Measurements from ENCODE around the gene WSB1. TPM values are rescaled to one million over a fixed set of nuclear protein-coding genes. Genes with fewer than 3 reads are reported as not detected.

WSB1 gene
- total and polyA plus RNA-seq, 9 of the 15 experiments (the other 6 are each of a cell fraction or from before 2014, with no cell fraction given): 22.8 to 229 (median 81.1) TPM

GRCh38 chr17:27265333-27265732 is 28.6 kb upstream of the WSB1 start:
- H2AFZ ChIP-seq (ENCODE audit: low read depth, low read length): no peak overlapping the region
- DNase-seq (ENCODE audit: extremely low read depth in 1 of 4, low spot score in 3 of 4) (no peak), FAIRE-seq (no peak), ATAC-seq (no peak)
- TF ChIP-seq, protein P1, sequence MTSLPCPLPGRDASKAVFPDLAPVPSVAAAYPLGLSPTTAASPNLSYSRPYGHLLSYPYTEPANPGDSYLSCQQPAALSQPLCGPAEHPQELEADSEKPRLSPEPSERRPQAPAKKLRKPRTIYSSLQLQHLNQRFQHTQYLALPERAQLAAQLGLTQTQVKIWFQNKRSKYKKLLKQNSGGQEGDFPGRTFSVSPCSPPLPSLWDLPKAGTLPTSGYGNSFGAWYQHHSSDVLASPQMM (CRISPR knock-in tag; IDR thresholded peaks at IDR 0.05): no peak
- TF ChIP-seq CEBPG (CRISPR knock-in tag; IDR thresholded peaks at IDR 0.05) (no peak), CEBPG (tag; conservative IDR thresholded peaks at IDR 0.05 in 1 of 2, IDR thresholded peaks at IDR 0.05 in 1 of 2) (0 out of 4 replicates have a peak, but pooled peaks of 1 of the 2 experiments have one; percentile 22), PKNOX1 (IDR thresholded peaks at IDR 0.05) (peak; percentile 45; the same call in 1 of the 2 replicates)
- in situ Hi-C loops (cut with MboI): no loop called here
- no peak overlapping the region for H3K4me2 ChIP-seq (ENCODE audit: insufficient read depth, low read length)
- no peak overlapping the region for H3K4me3 ChIP-seq
- H3K36me3 ChIP-seq (ENCODE audit: control insufficient read depth, insufficient read depth, low read length): no peaks in the 10 kb centered on the region
- no peaks in the 10 kb centered on the region for H3K9me3 ChIP-seq (replicated peaks; ENCODE audit: control insufficient read depth, insufficient read depth, low read depth, low read length)
- no peaks in the 10 kb centered on the region for H3K27me3 ChIP-seq (ENCODE audit: control insufficient read depth in 2 of 2, insufficient read depth in 2 of 2, low read length in 2 of 2)
- CTCF ChIA-PET (ENCODE audit: low intra/inter-chr PET ratio): no interaction called here
- no peaks in the 10 kb centered on the region for H3K4me1 ChIP-seq (replicated peaks in 1 of 2; ENCODE audit: control insufficient read depth in 2 of 2, insufficient read depth in 2 of 2, low read length in 2 of 2)
- H3K79me2 ChIP-seq (ENCODE audit: control insufficient read depth, insufficient read depth, low read length): no peaks in the 10 kb centered on the region
- no peaks in the 10 kb centered on the region for H3K9me1 ChIP-seq (ENCODE audit: control insufficient read depth, insufficient read depth, low read length)
- intact Hi-C loops (cut with micrococcal nuclease): no loop called here
- POLR2A ChIA-PET: no interaction called here
- BruUV-seq (replicated peaks): no TSS peak
- no peak overlapping the region for H3K9ac ChIP-seq (ENCODE audit: insufficient read depth in 1 of 2, low read depth in 2 of 2, low read length in 2 of 2)
- H4K20me1 ChIP-seq (replicated peaks; ENCODE audit: control insufficient read depth, insufficient read depth, low read length): no peaks in the 10 kb centered on the region
- H3K27ac ChIP-seq (ENCODE audit: extremely low read depth, low read depth, low read length): no peak overlapping the region
- 27% methylated on average over 1 of the region's 1 CpG for WGBS (ENCODE audit: insufficient coverage, low coverage, missing lambda C conversion rate)

GRCh38 chr17:27266228-27266627 is 27.7 kb upstream of the WSB1 start:
- BruUV-seq (replicated peaks): no TSS peak
- TF ChIP-seq TFE3 (CRISPR knock-in tag; IDR thresholded peaks at IDR 0.05) (no peak), ZNF408 (CRISPR knock-in tag; IDR thresholded peaks at IDR 0.05; ENCODE audit: low read depth) (no peak), TAF7 (tag; IDR thresholded peaks at IDR 0.05) (no peak), GATA2 (CRISPR knock-in tag; IDR thresholded peaks at IDR 0.05) (no peak), RUNX1 (IDR thresholded peaks at IDR 0.05; ENCODE audit: low read depth) (no peak), MXI1 (IDR thresholded peaks at IDR 0.05; ENCODE audit: low read depth, low read length) (no peak)

More at GRCh38 chr17:27266228-27266627, 27.7 kb upstream of the WSB1 start:
- H3K27me3 ChIP-seq (ENCODE audit: control insufficient read depth in 2 of 2, insufficient read depth in 2 of 2, low read length in 2 of 2): no peaks in the 10 kb centered on the region
- FAIRE-seq (no peak), ATAC-seq (no peak), DNase-seq (ENCODE audit: extremely low read depth in 1 of 4, low spot score in 3 of 4) (no peak)
- no peaks in the 10 kb centered on the region for H3K4me1 ChIP-seq (replicated peaks in 1 of 2; ENCODE audit: control insufficient read depth in 2 of 2, insufficient read depth in 2 of 2, low read length in 2 of 2)
- no peak overlapping the region for H2AFZ ChIP-seq (ENCODE audit: low read depth, low read length)
- H3K79me2 ChIP-seq (ENCODE audit: control insufficient read depth, insufficient read depth, low read length): no peaks in the 10 kb centered on the region
- no peaks in the 10 kb centered on the region for H4K20me1 ChIP-seq (replicated peaks; ENCODE audit: control insufficient read depth, insufficient read depth, low read length)
- CTCF ChIA-PET (ENCODE audit: low intra/inter-chr PET ratio): no interaction called here
- no peaks in the 10 kb centered on the region for H3K9me3 ChIP-seq (replicated peaks; ENCODE audit: control insufficient read depth, insufficient read depth, low read depth, low read length)
- in situ Hi-C loops (cut with MboI): no loop called here
- POLR2A ChIA-PET: interaction anchor here (0.6 kb wide), 1 partner anchor 139 kb away, joined by 3 read pairs; no protein-coding TSS in a partner anchor
- no peaks in the 10 kb centered on the region for H3K36me3 ChIP-seq (ENCODE audit: control insufficient read depth, insufficient read depth, low read length)
- WGBS (ENCODE audit: insufficient coverage, low coverage, missing lambda C conversion rate): 79% methylated on average over 1 of the region's 1 CpG
- no peaks in the 10 kb centered on the region for H3K9me1 ChIP-seq (ENCODE audit: control insufficient read depth, insufficient read depth, low read length)
- no peak overlapping the region for H3K9ac ChIP-seq (ENCODE audit: insufficient read depth in 1 of 2, low read depth in 2 of 2, low read length in 2 of 2)
- no peak overlapping the region for H3K4me3 ChIP-seq
- no peak overlapping the region for H3K27ac ChIP-seq (ENCODE audit: extremely low read depth, low read depth, low read length)
- no peak overlapping the region for H3K4me2 ChIP-seq (ENCODE audit: insufficient read depth, low read length)
- intact Hi-C loops (cut with micrococcal nuclease): no loop called here
